Putamen (tissue), 1 donor: ENCODE data around the gene CRYGD.
"Not testable (repeated sequence)": the region's sequence is repeated elsewhere in the genome, so short reads cannot be mapped to it uniquely, and the experiment has no call there.

ENCODE experiments used
- DNase-seq: peaks from one replicate; pipeline ENCODE4 v3.0.0-alpha.2; 2016; ENCODE audit warnings: low spot score

The CRYGD gene

DNA sequence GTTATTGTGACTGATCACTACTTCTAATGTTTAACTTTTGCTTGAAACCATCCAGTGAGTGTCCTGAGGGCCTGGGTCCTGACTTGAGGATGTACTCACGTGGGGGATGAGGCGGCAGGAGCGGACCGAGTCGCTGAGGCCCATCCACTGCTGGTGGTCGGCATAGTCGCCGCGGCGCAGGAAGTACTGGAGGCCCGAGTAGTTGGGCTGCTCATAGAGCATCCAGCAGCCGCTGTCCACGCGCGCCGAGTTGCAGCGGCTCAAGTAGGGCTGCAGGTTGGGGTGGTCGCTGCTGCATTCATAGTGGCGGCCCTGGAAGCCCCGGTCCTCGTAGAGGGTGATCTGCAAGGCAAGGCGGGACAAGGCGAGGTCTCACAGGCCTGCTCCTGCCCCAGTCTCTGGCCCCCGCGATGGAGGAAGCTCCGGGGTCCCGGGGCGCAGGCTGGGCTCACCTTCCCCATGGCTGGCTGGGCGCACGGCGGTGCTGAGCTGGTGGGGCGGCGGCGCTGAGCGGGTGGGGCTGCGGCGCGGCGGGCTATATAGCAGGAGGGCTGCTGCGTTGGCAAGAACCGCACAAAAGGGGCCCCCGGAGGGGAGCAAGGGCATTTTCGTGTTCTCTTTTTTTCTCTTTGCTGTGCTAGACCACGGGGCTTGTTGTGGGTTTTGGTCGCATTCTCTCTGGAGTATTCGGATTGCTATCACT lies at the start of gene CRYGD:
Gene CRYGD (minus strand): TSS at position 512 of the 703 bp plus-strand sequence. CDS start 51 bp downstream, at position 461.
- not testable (repeated sequence) for DNase-seq

DNA sequence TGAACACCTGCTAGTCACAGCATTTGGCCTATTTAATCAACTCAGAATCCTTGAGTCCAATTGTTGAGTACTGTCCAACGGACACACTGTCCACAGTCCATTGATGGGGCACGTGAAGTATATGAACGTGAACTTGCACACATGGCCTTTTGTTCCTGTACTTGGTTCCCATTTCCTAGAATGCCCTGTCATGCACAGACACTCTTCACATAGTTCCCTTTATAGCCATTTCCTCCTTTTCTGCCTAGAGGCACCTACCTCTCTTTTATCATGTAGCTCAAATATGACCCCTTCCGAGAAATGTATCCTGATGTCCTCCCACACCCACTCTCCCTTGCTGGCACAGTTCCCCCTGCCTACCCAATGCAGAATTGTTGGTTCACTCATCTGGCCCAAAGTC lies 47.8 kb upstream of the CRYGD start:
- DNase-seq = no peak

DNA sequence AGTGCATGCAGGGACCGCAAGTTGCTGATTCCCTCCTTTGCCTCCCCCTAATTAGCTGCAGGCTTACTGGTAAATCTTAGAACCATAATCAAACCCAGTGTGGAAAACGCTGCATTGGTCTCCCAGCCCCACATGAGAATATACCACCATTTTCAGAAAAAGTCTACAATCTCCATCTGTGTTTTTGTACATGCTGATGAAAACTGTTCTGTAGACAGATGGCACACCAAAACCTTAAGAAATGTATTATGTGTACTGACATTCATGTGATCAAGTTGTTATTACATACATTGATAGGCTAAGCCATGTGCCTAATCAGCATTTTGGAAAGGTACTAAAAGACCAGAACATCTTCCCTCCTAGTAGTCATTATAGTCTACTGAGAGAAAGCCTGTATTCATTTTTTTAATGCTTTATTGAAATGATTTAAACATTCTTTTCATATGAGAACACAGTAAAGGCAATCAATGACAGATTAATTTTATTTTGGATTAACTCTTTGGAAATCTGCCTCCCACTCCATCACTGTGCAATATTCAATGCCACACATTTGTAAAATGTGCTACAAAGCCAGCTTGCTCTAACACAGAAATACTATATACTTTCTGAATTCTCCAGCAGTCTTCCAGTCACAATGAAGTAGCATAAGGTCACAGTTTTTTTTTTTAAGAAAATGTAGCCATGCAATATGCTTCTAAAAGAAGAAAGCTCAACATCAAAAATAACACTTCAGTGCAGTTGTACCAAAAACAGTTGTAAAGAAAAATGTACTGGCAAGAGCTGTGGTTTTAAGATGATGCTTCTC lies 40.8 kb upstream of the CRYGD start:
- no peak for DNase-seq

DNA sequence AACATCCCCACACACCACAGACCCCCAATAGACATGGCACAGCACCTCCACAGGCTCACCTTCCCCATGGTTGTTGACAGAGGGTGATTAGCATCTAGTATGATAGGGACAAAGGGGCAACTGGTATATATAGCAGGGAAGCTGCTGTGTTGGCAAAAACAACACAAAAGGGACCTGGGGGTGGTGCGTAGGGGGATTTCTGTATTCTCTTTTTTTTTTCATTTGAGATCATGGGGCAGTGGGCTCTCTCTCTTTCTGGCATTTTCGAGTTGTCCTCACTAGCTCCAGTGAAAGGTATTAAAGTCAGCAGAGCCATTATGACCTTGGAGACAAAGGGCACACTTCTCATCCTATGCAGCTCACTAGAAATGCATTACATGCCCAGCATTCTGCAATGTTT lies 39.2 kb upstream of the CRYGD start, which contains the start of gene CRYGA:
Gene CRYGA (minus strand): TSS at position 101 of the 400 bp plus-strand sequence. CDS start 33 bp downstream, at position 68.
- no peak for DNase-seq

DNA sequence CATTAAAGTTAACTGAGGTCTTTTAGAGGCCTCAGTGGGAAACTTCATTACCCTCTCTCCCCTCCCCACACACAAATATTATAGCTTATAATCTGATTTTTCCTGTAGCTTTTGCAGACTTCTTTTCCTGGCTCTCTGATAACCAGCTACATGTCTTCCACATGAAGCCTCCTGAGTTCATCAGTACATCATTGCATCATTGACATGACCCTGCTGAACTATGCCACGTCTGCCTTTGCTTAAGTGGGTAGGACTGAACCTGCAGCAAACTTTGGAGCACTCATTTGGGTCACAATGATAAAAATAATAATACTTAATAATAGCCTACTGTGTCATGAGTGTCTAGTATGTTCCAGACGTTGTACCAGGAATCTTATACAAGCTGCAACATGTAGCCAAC lies 32.1 kb upstream of the CRYGD start:
- no peak for DNase-seq

DNA sequence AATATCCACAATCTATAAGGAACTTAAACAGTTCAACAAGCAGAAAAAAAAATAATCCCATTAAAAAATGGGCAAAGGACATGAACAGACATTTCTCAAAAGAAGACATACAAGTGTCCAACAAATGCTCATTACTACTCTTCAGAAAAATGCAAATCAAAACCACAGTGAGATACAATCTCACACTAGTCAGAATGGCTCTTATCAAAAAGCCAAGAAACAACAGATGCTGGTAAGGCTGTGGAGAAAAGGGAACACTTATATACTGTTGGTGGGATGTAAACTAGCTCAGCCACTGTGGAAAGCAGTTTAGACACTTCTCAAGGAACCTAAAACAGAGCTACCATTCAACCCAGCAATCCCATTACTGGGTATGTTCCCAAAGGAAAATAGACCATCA lies 28.8 kb upstream of the CRYGD start:
- DNase-seq = no peak

DNA sequence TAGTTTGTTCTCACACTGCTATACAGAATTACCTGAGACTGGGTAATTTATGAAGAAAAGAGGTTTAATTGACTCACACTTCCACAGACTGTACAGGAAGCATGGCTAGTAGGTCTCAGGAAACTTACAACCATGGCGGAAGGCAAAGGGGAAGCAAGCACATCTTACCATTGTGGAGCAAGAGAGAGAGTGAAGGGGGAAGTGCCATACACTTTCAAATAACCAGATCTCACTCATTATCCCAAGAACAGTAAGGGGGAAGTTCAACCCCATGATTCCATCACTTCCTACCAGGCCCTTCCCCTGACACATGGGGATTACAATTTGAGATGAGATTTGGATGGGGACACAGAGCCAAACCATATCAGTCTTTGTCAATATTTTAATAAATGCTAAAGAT lies 26.6 kb upstream of the CRYGD start:
- no peak for DNase-seq

DNA sequence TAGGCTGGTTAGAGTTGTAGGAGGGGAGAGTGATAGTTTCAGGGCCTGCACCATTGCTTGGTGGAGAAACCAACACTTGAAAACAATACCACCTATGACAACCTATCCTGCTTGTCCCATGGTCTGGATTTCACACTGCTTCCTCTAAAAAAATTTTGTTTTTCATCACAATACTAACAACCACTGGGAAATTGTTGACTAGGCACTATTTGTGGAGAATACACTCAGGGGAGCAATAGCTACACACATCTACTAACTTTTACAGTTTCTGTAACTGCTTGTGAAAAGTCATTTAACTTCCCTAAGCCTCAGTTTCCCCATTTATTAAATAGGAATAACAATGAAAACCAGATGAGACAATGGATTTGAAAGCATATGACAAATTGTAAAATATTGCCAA lies 25.8 kb upstream of the CRYGD start:
- no peak for DNase-seq

DNA sequence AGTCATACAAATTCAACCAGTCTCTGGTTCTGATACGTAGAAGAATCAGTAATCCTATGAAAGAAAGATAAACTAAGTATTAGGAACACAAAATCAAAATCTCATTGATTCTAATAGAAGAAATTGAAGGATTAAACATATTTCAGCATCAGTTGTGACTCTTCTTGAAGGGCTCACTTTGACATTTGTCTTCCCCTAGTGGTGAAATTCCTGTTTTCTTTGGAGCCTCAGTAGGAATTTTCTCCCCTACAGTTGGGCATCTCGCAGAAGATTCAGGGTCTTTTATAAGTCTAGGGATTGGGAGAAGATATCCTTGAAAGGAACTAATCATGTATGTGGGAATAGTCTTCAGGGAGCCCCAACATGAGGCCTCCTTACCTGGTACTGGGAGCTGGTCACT lies 24.5 kb upstream of the CRYGD start:
- DNase-seq = no peak

DNA sequence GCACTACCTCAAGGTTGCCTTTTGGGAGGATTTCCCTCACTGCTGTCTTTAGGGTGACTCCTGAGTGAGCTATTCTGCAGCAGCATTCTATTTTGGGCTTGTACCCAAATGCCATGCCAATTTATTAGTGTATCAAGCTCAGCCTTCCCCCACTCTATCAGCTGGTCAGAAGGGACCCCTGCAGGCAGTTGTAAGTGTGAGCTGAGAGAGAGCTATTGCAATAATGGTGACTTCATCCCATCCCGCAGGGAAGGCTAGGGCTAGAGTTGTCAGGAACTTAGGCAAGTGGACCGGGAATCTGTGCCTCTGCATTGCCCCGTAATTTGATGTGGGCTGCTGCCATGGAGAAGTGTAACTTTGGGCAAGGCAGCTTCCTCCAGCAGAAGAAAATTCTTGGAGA lies 23.4 kb upstream of the CRYGD start:
- no peak for DNase-seq

DNA sequence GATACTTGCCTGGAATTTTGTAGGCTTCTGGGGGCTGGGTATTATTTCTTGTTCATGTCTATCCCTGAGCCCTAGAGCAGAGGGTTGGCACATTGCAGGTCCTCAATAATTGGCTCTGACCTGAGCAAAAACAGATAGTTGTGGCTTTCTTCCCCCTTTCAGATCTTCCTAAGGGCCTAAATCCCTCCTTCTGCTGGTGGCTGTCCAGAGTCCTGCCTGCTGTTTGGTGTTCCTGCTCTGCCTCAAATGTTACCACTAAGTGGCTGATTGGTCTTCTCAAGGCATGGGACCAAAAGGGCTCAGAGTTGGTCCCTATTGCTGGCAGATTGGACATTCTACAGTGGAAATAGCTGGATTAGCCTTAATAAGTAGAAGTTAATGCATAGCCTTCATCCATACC lies 22.7 kb upstream of the CRYGD start:
- no peak for DNase-seq

DNA sequence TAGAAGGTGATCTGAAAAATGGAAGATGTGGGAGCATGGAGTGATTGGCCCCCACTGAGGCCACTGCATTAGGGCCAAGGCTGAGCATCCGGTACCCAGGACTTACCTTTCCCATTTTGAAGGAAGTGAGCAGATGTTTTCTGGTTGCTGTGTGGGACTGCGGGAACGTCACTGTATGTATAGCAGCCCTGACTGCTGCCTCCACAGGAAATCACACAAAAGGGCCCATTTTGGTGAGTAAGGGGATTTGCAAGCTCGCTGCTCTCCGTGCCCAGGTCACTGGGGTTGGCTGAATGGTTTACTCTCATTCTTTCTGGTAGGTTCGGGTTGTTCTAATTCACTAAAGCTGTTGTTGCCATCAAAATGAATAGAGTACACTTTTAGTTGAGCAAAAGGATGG lies 21.7 kb upstream of the CRYGD start, which contains the start of gene CRYGB:
Gene CRYGB (minus strand): TSS at position 153 of the 400 bp plus-strand sequence. CDS start 38 bp downstream, at position 115.
- DNase-seq = no peak

DNA sequence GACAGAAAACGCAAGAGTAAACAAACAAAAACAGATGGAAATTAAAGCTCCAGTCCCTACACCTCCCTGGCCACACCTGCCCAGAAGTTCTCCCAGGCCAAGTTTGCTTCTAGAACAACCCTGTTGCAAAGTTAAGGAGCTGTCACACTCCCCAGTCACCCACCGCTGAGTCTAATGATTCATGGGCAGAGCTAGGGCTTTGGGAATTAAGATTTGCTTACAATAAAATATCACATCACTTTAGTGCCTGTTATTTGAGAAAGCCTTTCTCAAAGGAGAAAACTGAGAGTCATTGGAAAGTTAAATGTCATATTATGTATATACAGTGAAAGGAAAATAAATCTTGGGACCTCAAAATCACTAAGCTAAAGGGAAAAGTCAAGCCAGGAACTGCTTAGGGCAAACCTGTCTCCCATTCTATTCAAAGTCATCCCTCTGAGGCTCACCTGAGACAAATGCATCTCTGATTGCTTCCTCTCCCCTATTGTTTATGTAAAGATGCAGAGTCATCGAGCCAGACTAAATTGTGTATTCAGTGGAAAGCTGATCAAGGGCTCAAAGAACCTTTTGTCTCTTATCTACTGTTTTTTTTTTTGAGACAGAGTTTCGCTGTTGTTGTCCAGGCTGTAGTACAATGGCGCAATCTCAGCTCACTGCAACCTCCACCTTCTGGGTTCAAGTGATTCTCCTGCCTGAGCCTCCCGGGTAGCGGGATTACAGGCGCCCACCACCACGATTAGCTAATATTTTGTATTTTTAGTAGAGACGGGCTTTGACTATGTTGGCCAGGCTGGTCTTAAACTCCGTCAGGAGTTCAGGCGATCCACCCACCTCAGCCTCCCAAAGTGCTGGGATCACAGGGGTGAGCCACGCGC lies 18.8 kb upstream of the CRYGD start:
- no peak for DNase-seq

DNA sequence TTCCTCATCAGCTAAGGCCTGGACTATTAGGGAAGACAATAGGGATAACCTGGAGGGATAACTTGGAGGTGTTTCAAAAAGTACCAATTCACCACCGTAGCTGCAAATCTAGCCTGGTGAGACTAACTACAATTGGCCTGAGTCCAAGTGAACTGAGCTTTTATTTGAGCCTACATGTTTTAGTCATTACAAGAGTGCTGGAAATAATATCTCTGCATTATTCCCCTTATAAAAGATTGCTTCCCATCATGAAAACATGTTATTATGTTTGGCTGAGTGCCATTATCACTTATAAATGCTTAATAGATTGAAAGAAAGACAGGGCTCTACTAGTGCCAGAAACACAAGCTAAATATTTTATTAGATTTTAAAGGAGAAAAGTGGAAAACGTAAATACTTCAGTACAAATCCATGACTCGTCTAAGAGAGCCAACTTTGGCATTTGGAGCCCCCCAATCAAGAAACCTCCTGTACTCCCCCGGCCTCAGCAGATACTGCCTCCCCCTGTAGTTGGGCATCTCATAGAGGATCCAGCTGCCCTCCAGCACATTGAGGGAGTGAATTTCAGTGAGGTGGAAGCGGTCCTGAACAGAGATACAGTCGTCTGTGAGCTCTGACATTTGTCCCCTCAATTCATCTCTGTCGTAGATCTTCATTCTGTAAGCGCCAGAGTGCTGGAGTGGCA lies 18.1 kb upstream of the CRYGD start:
- no peak for DNase-seq

DNA sequence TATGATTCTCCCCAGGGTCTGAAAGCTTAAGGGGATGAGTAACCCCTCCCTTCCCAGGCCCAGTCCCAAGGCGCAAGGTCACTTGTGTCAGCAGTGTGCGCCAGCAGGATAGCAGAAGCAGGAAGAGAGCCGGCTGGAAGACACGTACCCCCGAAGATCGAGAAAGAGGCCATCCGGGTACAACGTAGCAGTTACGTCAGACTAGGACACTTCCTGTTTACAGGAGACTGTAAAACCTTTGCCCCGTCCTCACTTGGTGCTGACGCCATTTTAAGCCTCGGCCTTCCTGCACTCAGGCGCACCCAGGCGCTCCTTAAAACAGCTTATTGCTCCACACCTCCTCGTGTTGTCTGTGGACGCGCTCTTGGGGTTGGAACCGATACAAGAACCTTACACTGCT lies 15.1 kb upstream of the CRYGD start:
- no peak for DNase-seq

DNA sequence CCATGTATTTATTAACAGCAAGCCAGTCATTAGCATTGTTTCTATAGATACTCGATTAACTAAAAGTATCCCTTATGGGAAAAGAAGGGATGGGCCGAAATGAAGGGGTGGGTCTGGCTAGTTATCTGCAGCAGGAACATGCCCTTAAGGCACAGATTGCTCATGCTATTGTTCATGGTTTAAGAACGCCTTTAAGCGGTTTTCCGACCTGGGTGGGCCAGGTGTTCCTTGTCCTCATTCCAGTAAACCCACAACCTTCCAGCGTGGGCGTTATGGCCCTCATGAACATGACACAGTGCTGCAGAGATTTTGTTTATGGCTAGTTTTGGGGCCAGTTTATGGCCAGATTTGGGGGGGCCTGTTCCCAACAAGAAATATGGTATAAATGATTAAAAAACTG lies 14.0 kb upstream of the CRYGD start:
- DNase-seq = not testable (repeated sequence)

DNA sequence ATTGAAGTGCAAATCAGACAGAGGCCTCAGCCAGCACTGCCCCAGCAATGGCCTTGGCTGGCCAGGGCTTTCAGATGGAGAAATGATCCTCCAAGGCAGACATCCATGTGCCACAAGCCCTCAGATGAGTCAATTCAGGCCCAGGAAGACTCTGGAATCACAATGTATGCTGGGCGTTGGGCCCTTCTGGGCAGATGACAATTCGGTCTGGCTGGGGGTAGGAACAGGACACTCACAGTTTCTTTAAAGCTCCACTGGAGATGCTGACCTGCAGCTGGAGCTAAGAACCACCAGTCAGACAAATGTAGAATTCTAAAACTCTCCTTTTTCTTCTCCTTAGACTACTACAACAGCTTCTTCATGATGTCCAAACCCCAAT lies 12.4 kb upstream of the CRYGD start:
- no peak for DNase-seq

DNA sequence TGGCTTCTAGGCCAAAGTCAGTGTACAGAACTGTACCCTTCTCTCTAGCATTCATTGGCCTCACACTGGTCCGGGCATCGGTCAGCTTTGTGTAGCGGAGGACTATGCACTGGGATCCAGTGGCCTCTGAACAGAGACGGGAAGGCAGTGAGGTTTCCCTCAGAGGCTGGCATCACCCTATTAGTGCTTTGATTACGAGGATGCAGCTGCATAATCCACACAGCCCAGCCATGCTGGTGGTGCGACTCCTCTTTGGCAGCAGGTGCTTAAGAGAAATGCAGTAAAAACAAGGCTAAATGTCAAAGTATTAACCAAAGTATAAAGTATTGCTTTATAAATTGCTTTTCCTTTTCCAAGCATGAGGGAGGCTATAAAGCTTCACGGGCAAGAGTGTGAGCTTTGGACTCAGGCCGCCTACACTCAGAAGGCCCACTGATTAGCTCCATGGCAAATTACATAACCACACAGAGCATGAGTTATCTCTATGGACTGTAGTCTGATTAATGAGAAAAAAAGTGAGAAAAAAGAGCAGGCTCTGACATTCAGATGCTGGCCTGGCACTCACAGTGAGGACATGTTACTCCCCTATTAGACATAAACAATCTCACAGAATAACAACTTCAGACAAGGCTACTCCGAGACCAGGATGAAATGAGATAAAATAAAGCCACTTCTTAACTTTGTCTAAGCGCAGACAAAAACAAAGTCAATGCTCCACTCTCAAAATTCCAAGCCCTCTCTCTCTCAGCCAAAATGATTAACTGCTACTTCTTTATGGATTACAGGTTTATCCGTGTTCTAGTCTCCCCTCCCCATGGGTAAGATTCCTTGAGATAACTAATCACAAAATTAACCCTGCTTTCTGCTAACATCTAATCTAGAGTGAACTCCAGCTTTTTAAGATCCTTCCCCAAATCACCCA lies 11.7 kb upstream of the CRYGD start:
- DNase-seq = no peak

DNA sequence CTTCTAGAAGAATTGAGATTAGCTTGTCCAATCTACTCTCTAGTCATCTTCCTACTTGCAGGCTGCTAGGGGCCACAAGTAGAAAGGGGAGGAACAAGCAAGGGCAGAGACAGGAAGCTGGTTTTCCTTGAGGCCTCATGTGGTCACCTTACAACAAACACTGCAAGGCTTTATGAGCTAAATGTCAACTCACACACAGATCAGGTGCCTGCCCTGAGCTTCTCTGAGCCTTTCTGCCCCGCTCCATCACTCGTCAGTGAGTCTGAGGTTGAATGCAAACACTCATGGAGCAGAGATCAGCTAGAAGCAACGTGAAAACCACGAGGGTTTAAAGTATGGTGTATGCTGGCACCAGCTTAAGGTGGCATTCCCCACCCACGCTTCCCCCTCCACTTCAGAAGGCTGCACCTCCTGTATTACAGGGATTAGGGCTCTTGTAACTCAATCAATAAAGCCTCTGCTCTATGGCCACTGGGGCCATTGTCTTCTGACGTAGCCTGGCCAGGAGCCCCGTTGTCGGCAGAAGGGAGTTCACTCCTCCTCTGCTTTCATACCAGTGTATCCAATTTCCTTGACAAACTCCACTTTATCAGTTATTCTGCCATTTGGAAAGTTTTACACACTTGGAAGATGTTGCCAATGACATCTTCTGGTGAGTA lies 10.7 kb upstream of the CRYGD start:
- no peak for DNase-seq

DNA sequence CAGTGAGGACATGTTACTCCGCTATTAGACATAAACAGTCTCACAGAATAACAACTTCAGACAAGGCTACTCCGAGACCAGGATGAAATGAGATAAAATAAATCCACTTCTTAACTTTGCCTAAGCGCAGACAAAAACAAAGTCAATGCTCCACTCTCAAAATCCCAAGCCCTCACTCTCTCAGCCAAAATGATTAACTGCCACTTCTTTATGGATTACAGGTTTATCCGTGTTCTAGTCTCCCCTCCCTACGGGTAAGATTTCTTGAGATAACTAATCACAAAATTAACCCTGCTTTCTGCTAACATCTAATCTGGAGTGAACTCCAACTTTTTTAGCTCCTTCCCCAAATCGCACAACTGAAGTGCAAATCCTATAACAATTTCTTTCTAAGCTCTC lies 6.4 kb upstream of the CRYGD start:
- DNase-seq = no peak
